PC-9 (cell line): Measurements from ENCODE around the gene MRPS24. TPM values are rescaled to one million over a fixed set of nuclear protein-coding genes. Genes with fewer than 3 reads are reported as not detected.

ENCODE experiments used
- BruUV-seq: library from RNA; stranded (reverse); fragments of 400-500 nt; replicated peaks from 2 replicates; lab custom pipeline; 2021; lab: Mats Ljungman, UMichigan
- CTCF ChIA-PET: fragments of 300-600 bp; sonication (Branson Sonifier 250); formaldehyde crosslinking; loops from one replicate; lab custom pipeline; 2022; ENCODE audit warnings: antibody characterized with exemption; lab: Charles Lee
- POLR2A ChIA-PET: fragments of 300-600 bp; sonication (Branson Sonifier 250); formaldehyde crosslinking; loops from one replicate; lab custom pipeline; 2022; ENCODE audit warnings: antibody characterized with exemption; ENCODE audit not compliant: unreplicated experiment; lab: Charles Lee
- DNase-seq, 2 experiments: peaks; one replicate each; pipeline versions ENCODE4 v3.0.0 to v3.0.0-alpha.2; 2015 to 2022; ENCODE audit warnings: mixed read lengths in 1 of 2
- H2AFZ ChIP-seq: fragments of 200-600 bp; sonication (generic); 2 replicates; pipeline ENCODE4 v1.8.1; 2017; ENCODE audit warnings: antibody characterized with exemption
- H3F3A ChIP-seq: fragments of 200-600 bp; sonication (generic); 2 replicates; pipeline ENCODE4 v1.8.1; 2017; ENCODE audit warnings: antibody characterized with exemption, mild to moderate bottlenecking, low read depth; ENCODE audit not compliant: insufficient read depth
- H3K27ac ChIP-seq: fragments of 200-600 bp; sonication (generic); 2 replicates; pipeline ENCODE4 v1.6.1; 2016; ENCODE audit warnings: mixed run types
- H3K27me3 ChIP-seq: fragments of 200-600 bp; sonication (generic); 2 replicates; pipeline ENCODE4 v1.6.1; 2016; ENCODE audit warnings: low read depth, mixed run types; ENCODE audit not compliant: insufficient read depth
- H3K36me3 ChIP-seq: fragments of 200-600 bp; sonication (generic); 2 replicates; pipeline ENCODE4 v1.6.1; 2016; ENCODE audit warnings: low read depth, mixed run types
- H3K4me1 ChIP-seq: fragments of 200-600 bp; sonication (generic); replicated peaks from 2 replicates; pipeline ENCODE4 v1.6.1; 2016; ENCODE audit warnings: mixed run types; ENCODE audit not compliant: insufficient read depth
- H3K4me2 ChIP-seq: fragments of 200-600 bp; sonication (generic); 2 replicates; pipeline ENCODE4 v1.6.1; 2017; ENCODE audit warnings: mixed run types
- H3K4me3 ChIP-seq: fragments of 200-600 bp; sonication (generic); 2 replicates; pipeline ENCODE4 v1.6.1; 2016; ENCODE audit warnings: mixed run types
- H3K79me2 ChIP-seq: fragments of 200-600 bp; sonication (generic); 2 replicates; pipeline ENCODE4 v1.6.1; 2017; ENCODE audit warnings: low read depth, mixed run types
- H3K9me2 ChIP-seq: fragments of 200-600 bp; sonication (generic); 2 replicates; pipeline ENCODE4 v1.8.1; 2017; ENCODE audit warnings: mild to moderate bottlenecking; ENCODE audit not compliant: insufficient read depth
- H3K9me3 ChIP-seq: fragments of 200-600 bp; sonication (generic); 2 replicates; pipeline ENCODE4 v1.8.1; 2016; ENCODE audit warnings: low read depth; ENCODE audit not compliant: insufficient read depth
- H4K20me1 ChIP-seq: fragments of 200-600 bp; sonication (generic); 2 replicates; pipeline ENCODE4 v1.8.1; 2017; ENCODE audit not compliant: insufficient read depth
- CTCF ChIP-seq: fragments of 200-600 bp; sonication (generic); conservative IDR thresholded peaks from 2 replicates; pipeline ENCODE4 v1.6.1; 2017; ENCODE audit warnings: mixed run types, antibody characterized with exemption, mild to moderate bottlenecking, moderate library complexity
- EZH2 ChIP-seq: fragments of 200-600 bp; sonication (generic); IDR thresholded peaks from 2 replicates; pipeline ENCODE4 v1.8.0; 2017; ENCODE audit warnings: antibody characterized with exemption, low read depth
- intact Hi-C: fragments of 100-400 bp; cut with micrococcal nuclease; formaldehyde crosslinking; loops from one replicate; pipeline ENCODE4 v1.10.0; 2022; ENCODE audit not compliant: unreplicated experiment
- total RNA-seq: library from RNA; stranded (reverse); gene quantifications from 2 replicates; pipeline ENCODE4 v1.2.3, GENCODE V29; 2021

The MRPS24 gene
- total RNA-seq, 1 experiment from 2014 or later: 239 TPM

- no TSS peak for BruUV-seq
- Histone ChIP-seq H3F3A (peaks cover 56% of the 10 kb centered on the region), H3K4me2 (peak overlapping the region; percentile 57), H2AFZ (no peak overlapping the region), H3K4me3 (peak overlapping the region; percentile 3; the same call in 1 of the 2 replicates), H3K27ac (peak overlapping the region; percentile 90), H3K79me2 (peaks cover 6% of the 10 kb centered on the region), H3K9me2 (no peaks in the 10 kb centered on the region), H3K9me3 (no peaks in the 10 kb centered on the region), H3K27me3 (no peaks in the 10 kb centered on the region), H4K20me1 (no peaks in the 10 kb centered on the region; the same call in 1 of the 2 replicates), H3K36me3 (peaks cover 23% of the 10 kb centered on the region; the same call in 1 of the 2 replicates), H3K4me1 (peaks cover 54% of the 10 kb centered on the region)
- peak; percentile 55 to 94 for DNase-seq
- intact Hi-C loops: loop anchor here (5.0 kb wide), 1 partner anchor 69 kb away; no protein-coding TSS in a partner anchor
- ChIA-PET POLR2A (no interaction called here), CTCF (interaction anchor here (0.6 kb wide), 1 partner anchor 235 kb away, joined by 7 read pairs; no protein-coding TSS in a partner anchor)
- no peak for TF ChIP-seq EZH2
- TF ChIP-seq CTCF: no peak
Observed at GRCh38 chr7:43873300-43873699, 4.0 kb upstream of the MRPS24 start.

DNA sequence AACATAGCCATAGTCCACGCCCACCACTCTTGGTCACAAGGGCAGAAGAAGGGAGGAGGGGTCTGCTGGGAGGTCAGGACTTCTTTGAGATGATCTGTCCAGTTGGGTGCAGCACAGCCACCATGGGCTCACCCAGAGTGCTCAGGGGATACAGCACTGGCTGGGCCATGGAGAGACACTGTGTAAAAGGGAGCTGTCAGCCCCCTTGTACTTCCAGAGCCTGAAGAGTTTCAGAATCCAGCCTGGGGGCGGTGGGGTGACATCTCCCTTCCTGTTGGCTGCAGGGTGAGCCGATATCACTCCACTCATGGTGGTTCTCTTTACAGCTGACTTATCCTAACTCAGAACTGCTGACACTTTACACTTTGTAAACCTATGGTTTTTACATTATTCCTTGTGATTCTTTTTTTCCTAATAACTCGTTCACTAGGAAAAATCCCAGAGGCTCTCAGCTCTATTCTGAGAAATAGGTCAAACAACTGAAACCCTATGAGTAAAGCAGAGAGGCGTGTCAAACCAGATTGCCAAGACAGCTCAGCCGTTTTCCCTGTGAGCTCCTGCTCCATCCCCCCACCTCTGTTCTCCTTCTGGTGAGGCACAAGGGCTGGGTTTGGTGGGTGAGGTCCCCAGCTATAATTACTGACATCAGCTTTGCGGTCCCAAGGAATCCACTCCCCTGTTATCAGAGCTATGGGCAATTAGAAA lies 3.2 kb upstream of the MRPS24 start:
- Histone ChIP-seq H3K27ac (peak overlapping the region; percentile 90), H3K36me3 (peaks cover 22% of the 10 kb centered on the region; the same call in 1 of the 2 replicates), H3K79me2 (peaks cover 14% of the 10 kb centered on the region), H3K9me2 (no peaks in the 10 kb centered on the region), H3K4me3 (peak overlapping the region; percentile 3; the same call in 1 of the 2 replicates), H4K20me1 (no peaks in the 10 kb centered on the region; the same call in 1 of the 2 replicates), H2AFZ (no peak overlapping the region), H3K4me2 (peak overlapping the region; percentile 57), H3F3A (peaks cover 56% of the 10 kb centered on the region), H3K27me3 (no peaks in the 10 kb centered on the region), H3K4me1 (peaks cover 62% of the 10 kb centered on the region), H3K9me3 (no peaks in the 10 kb centered on the region)
- no peak for TF ChIP-seq EZH2
- no peak for TF ChIP-seq CTCF
- BruUV-seq: no TSS peak
- DNase-seq: peak; percentile 60 to 88
- intact Hi-C loops: loop anchor here (5.0 kb wide), 1 partner anchor 70 kb away; no protein-coding TSS in a partner anchor
- POLR2A ChIA-PET: interaction anchor here (0.7 kb wide), 2 partner anchors 702 to 984 kb away, joined by 3 to 7 read pairs; no protein-coding TSS in a partner anchor
- CTCF ChIA-PET: interaction anchor here (0.6 to 0.7 kb wide), 2 partner anchors 33 to 234 kb away, joined by 3 to 7 read pairs; no protein-coding TSS in a partner anchor

DNA sequence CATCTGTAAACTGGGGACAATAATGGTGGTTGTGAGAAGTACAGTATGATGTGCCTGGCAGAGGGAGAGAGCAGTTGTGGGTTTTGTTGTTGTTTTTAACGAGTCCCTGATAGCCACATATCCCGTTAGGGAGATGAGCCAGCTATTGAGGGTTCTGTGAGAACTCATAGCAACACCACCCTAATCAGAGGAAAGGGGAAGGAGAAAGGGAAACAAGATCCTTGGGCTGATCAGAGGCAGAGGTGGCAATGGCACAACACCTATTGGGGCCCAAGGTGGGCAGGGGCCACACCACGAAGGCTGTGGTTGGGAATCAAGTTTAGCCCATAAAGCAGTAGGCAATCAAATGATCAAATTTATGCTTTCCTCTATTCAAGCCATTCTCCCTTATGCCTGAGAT lies 1.7 kb upstream of the MRPS24 start:
- Histone ChIP-seq H2AFZ (no peak overlapping the region), H3K9me2 (no peaks in the 10 kb centered on the region), H3K4me2 (peak overlapping the region; percentile 93; the same call in 1 of the 2 replicates), H3F3A (peaks cover 56% of the 10 kb centered on the region), H3K4me1 (peaks cover 62% of the 10 kb centered on the region), H3K79me2 (peaks cover 15% of the 10 kb centered on the region), H3K9me3 (no peaks in the 10 kb centered on the region), H3K4me3 (no peak overlapping the region), H3K27ac (peak overlapping the region; percentile 95), H3K27me3 (no peaks in the 10 kb centered on the region), H3K36me3 (peaks cover 18% of the 10 kb centered on the region), H4K20me1 (no peaks in the 10 kb centered on the region; the same call in 1 of the 2 replicates)
- intact Hi-C loops: loop anchor here (5.0 kb wide), 1 partner anchor 71 kb away; no protein-coding TSS in a partner anchor
- TF ChIP-seq EZH2: no peak
- no peak for TF ChIP-seq CTCF
- ChIA-PET POLR2A (no interaction called here), CTCF (no interaction called here)
- no TSS peak for BruUV-seq
- no peak for DNase-seq
